Purkinje cell (primary cell): ENCODE measurements around the gene S100A13. TPM values are rescaled to one million over a fixed set of nuclear protein-coding genes. Genes with fewer than 3 reads are reported as not detected.

ENCODE experiments used
- polyA plus RNA-seq: library from polyadenylated mRNA; unstranded; fragments of >200 nt; fragmentation: Nextera tagmentation; gene quantifications from 2 replicates; pipeline ENCODE4 v1.2.1, GENCODE V29; 2014

S100A13 gene
- polyA plus RNA-seq = 35.3 and 50.8 TPM in 2 replicates

GRCh38 chr1:153626904-153627714 lies at the start of gene S100A13:
Gene S100A13 (minus strand): TSS chr1:153627505. CDS start chr1:153626472, 1,033 bp downstream.

GRCh38 chr1:153670859-153671627 lies 43.7 kb upstream of the S100A13 start, which contains the start of gene ILF2:
Gene ILF2 (minus strand): TSS chr1:153670993. CDS start chr1:153670922, 71 bp downstream.

GRCh38 chr1:153658400-153659174 lies 31.3 kb upstream of the S100A13 start, which contains the start of gene SNAPIN:
Gene SNAPIN (plus strand): TSS chr1:153658703. CDS start chr1:153658744, 41 bp downstream.

GRCh38 chr1:153633754-153634665 lies 6.7 kb upstream of the S100A13 start, which contains the start of gene CHTOP:
Gene CHTOP (plus strand): TSS chr1:153634066. CDS start chr1:153636589, 2,523 bp downstream.

GRCh38 chr1:153627715-153628626 lies 666 bp upstream of the S100A13 start, which contains the start of gene S100A1:
Gene S100A1 (plus strand): TSS chr1:153628434. CDS start chr1:153630522, 2,088 bp downstream.

GRCh38 chr1:153616144-153616916 lies 11.0 kb downstream of the S100A13 start, which contains the start of gene S100A14:
Gene S100A14 (minus strand): TSS chr1:153616325. CDS start chr1:153615858, 467 bp downstream.

GRCh38 chr1:153612755-153613331 lies 14.5 kb downstream of the S100A13 start, which contains the start of gene S100A16:
Gene S100A16 (minus strand): TSS chr1:153613137. CDS start chr1:153608151, 4,986 bp downstream.

Other genes starting within 250 kb of the S100A13 start
- gene S100A8, start 236.4 kb downstream of the S100A13 start, polyA plus RNA-seq = not detected in 2 replicates
- not detected in 2 replicates for gene S100A7A, start 211.0 kb downstream of the S100A13 start, polyA plus RNA-seq
- gene S100A7, start 166.9 kb downstream of the S100A13 start, polyA plus RNA-seq = not detected in 2 replicates
- gene S100A6, start 91.5 kb downstream of the S100A13 start, polyA plus RNA-seq = 19.2 and 39.7 TPM in 2 replicates
- gene S100A5, start 86.6 kb downstream of the S100A13 start, polyA plus RNA-seq = not detected in 2 replicates
- 1.2 and 2.7 TPM in 2 replicates for gene S100A4, start 81.7 kb downstream of the S100A13 start, polyA plus RNA-seq
- not detected in 2 replicates for gene S100A3, start 78.2 kb downstream of the S100A13 start, polyA plus RNA-seq
- not detected in 2 replicates for gene S100A2, start 61.7 kb downstream of the S100A13 start, polyA plus RNA-seq
- 4.3 and 12.6 TPM in 2 replicates for gene S100A16, start 14.4 kb downstream of the S100A13 start, polyA plus RNA-seq
- gene S100A14, start 11.2 kb downstream of the S100A13 start, polyA plus RNA-seq = not detected in 2 replicates
- not detected in 2 replicates for gene S100A1, start 929 bp upstream of the S100A13 start, polyA plus RNA-seq
- gene CHTOP, start 6.6 kb upstream of the S100A13 start, polyA plus RNA-seq = 26.9 and 28.4 TPM in 2 replicates
- gene SNAPIN, start 31.2 kb upstream of the S100A13 start, polyA plus RNA-seq = 43.2 and 43.3 TPM in 2 replicates
- gene ILF2, start 43.5 kb upstream of the S100A13 start, polyA plus RNA-seq = 91.4 and 99.4 TPM in 2 replicates
- 0.23 and 1.7 TPM in 2 replicates for gene NPR1, start 51.2 kb upstream of the S100A13 start, polyA plus RNA-seq
- gene INTS3, start 100.5 kb upstream of the S100A13 start, polyA plus RNA-seq = 12.1 and 16.4 TPM in 2 replicates
- 1.2 and 5.0 TPM in 2 replicates for gene SLC27A3, start 147.9 kb upstream of the S100A13 start, polyA plus RNA-seq